ENCODE measurements around the gene ADGRD1.

- TF ChIP-seq GATA3 (IDR thresholded peaks at IDR 0.05; ENCODE audit: low read depth, low read length) (no peak), GATA2 (IDR thresholded peaks at IDR 0.05; ENCODE audit: low read depth, low read length) (no peak)
Measured at GRCh38 chr12:131176266-131176665, 222.6 kb downstream of the ADGRD1 start.

Measured in SH-SY5Y (cell line).